Measurements from ENCODE around the gene SARS2. TPM values are rescaled to one million over a fixed set of nuclear protein-coding genes. Genes with fewer than 3 reads are reported as not detected.

Gene SARS2
- total RNA-seq, 4 donors from 2014 or later = 18.2 to 134 (median 38.4) TPM

- TF ChIP-seq CTCF (IDR thresholded peaks at IDR 0.05) = no peak
- no peak for TF ChIP-seq POLR2A (IDR thresholded peaks at IDR 0.05)
Measured at GRCh38 chr19:38905620-38906019, 24.9 kb downstream of the SARS2 start.

DNA sequence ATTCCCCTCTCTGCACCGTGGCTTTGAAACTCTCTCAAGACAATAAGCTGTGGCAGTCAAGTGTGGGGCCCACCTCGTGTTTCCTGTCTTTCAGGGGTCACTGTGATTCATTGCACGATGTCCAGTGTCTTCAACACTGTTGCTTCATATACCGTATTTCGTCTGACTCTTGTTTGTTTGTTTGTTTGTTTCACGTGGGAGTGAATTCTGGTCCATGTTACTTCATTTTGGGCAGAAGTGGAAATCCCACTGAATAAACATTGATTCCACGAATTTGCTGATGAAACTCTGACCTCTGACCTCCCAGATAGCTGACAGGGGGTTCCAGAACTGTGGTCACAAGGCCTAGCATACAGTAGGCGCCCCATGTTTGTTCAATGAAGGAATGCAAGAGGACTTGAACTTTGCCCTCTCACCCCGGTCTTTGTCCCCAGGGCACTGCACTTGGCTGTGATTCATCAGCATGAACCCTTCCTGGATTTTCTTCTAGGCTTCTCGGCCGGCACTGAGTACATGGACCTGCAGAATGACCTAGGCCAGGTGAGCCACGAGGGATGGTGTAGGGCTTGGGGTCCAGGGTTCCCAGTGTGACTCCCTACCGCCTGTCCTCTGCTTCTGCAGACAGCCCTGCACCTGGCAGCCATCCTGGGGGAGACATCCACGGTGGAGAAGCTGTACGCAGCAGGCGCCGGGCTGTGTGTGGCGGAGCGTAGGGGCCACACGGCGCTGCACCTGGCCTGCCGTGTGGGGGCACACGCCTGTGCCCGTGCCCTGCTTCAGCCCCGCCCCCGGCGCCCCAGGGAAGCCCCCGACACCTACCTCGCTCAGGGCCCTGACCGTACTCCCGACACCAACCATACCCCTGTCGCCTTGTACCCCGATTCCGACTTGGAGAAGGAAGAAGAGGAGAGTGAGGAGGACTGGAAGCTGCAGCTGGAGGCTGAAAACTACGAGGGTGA is 25.7 kb downstream of the SARS2 start:
- H3K27ac ChIP-seq = peak overlapping the region in 2 of 4 donors; percentile 12 to 13
- H3K4me3 ChIP-seq = no peak overlapping the region
- H3K36me3 ChIP-seq = peaks cover 0 to 31% (median 0%) of the 10 kb centered on the region in 3 donors
- DNase-seq = peak in 2 of 3 donors; percentile 68 to 78
- no peaks in the 10 kb centered on the region for H3K27me3 ChIP-seq
- H3K4me1 ChIP-seq = peaks cover 0 to 24% (median 0%) of the 10 kb centered on the region in 4 donors
- TF ChIP-seq CTCF (IDR thresholded peaks at IDR 0.05) = no peak
- no peak for TF ChIP-seq POLR2A (IDR thresholded peaks at IDR 0.05)
- no peaks in the 10 kb centered on the region for H3K9me3 ChIP-seq

More at GRCh38 chr19:38905620-38906019, 24.9 kb downstream of the SARS2 start:
- Histone ChIP-seq H3K4me3 (no peak overlapping the region), H3K27ac (no peak overlapping the region), H3K9me3 (no peaks in the 10 kb centered on the region), H3K27me3 (no peaks in the 10 kb centered on the region), H3K36me3 (peaks cover 0 to 31% (median 0%) of the 10 kb centered on the region in 3 donors), H3K4me1 (peaks cover 0 to 20% (median 0%) of the 10 kb centered on the region in 4 donors)
- DNase-seq = no peak

DNA sequence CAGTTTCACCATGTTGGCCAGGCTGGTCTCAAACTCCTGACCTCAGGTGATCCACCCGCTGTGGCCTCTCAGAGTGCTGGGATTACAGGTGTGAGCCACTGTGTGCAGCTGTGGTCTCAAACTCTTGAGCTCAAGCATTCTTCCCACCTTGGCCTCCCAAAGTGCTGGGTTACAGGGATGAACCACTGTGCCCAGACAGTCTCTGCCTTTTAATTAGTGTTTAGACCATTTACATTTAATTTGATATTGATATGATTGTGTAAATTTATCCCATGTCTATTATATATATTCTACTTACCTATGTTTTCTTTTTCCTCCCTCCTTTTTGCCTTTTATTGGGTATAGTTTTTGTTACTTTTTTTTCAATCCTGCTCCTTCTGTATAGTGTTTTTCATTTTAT is 28.9 kb downstream of the SARS2 start:
- no peak overlapping the region for H3K27ac ChIP-seq
- H3K9me3 ChIP-seq = no peaks in the 10 kb centered on the region
- H3K4me3 ChIP-seq = no peak overlapping the region
- no peak for DNase-seq
- H3K27me3 ChIP-seq = no peaks in the 10 kb centered on the region
- no peak for TF ChIP-seq CTCF (IDR thresholded peaks at IDR 0.05)
- peaks cover 0 to 35% (median 3%) of the 10 kb centered on the region in 4 donors for H3K4me1 ChIP-seq
- H3K36me3 ChIP-seq = peaks cover 0 to 17% (median 0%) of the 10 kb centered on the region in 3 donors

- Histone ChIP-seq H3K27me3 (no peaks in the 10 kb centered on the region), H3K9me3 (no peaks in the 10 kb centered on the region), H3K27ac (peak overlapping the region in 2 of 4 donors; percentile 88 to 92), H3K4me1 (peaks cover 0 to 35% (median 3%) of the 10 kb centered on the region in 4 donors), H3K4me3 (peak overlapping the region in 3 of 4 donors; percentile 77 to 88 (median 84)), H3K36me3 (peaks cover 0 to 10% (median 0%) of the 10 kb centered on the region in 3 donors)
- DNase-seq = no peak
- TF ChIP-seq CTCF (IDR thresholded peaks at IDR 0.05) = no peak
- TF ChIP-seq POLR2A (IDR thresholded peaks at IDR 0.05) = no peak
Measured at GRCh38 chr19:38900743-38901190, 29.8 kb downstream of the SARS2 start.

GRCh38 chr19:38900202-38900629 is 30.3 kb downstream of the SARS2 start:
- Histone ChIP-seq H3K4me1 (peaks cover 0 to 29% (median 3%) of the 10 kb centered on the region in 4 donors), H3K36me3 (peaks cover 0 to 5% (median 0%) of the 10 kb centered on the region in 3 donors)

More at GRCh38 chr19:38900202-38900629, 30.3 kb downstream of the SARS2 start:
- Histone ChIP-seq H3K27ac (peak overlapping the region; percentile 87 to 93 (median 90)), H3K27me3 (no peaks in the 10 kb centered on the region), H3K9me3 (no peaks in the 10 kb centered on the region), H3K4me3 (peak overlapping the region; percentile 70 to 88 (median 80))
- TF ChIP-seq POLR2A (IDR thresholded peaks at IDR 0.05) (no peak), CTCF (IDR thresholded peaks at IDR 0.05) (peak in 1 of 6 experiments; percentile 1)
- no peak for DNase-seq

All from Peyer's patch (tissue), 4 donors.